Panc1 (cell line): ENCODE measurements around the gene PGF. TPM values are rescaled to one million over a fixed set of nuclear protein-coding genes. Genes with fewer than 3 reads are reported as not detected.

Experiments
- ATAC-seq: fragments of 200-7000 bp; cut with Tn5 transposase; 2 replicates; pipeline ENCODE4 v1.9.1; 2020; ENCODE audit warnings: mild to moderate bottlenecking, moderate library complexity
- BruUV-seq: library from RNA; stranded (reverse); fragments of 400-500 nt; replicated peaks from 2 replicates; lab custom pipeline; 2021; lab: Mats Ljungman, UMichigan
- CTCF ChIA-PET: fragments of 300-600 bp; sonication (Branson Sonifier 250); formaldehyde crosslinking; loops from one replicate; lab custom pipeline; 2022; ENCODE audit warnings: antibody characterized with exemption; lab: Charles Lee
- POLR2A ChIA-PET: fragments of 300-600 bp; sonication (Branson Sonifier 250); formaldehyde crosslinking; loops from one replicate; lab custom pipeline; 2022; ENCODE audit warnings: antibody characterized with exemption; lab: Charles Lee
- DNase-seq: peaks from one replicate; pipeline ENCODE4 v3.0.0-alpha.2; 2010; ENCODE audit warnings: low read depth, low spot score
- H3K27ac ChIP-seq: 2 replicates; pipeline ENCODE4 v1.5.1; 2011; ENCODE audit warnings: mild to moderate bottlenecking, low read length, inconsistent platforms
- H3K27me3 ChIP-seq: fragments of 200-500 bp; sonication (Bioruptor generic); 2 replicates; pipeline ENCODE4 v1.6.0; 2014; ENCODE audit warnings: low read length, inconsistent platforms; ENCODE audit not compliant: control insufficient read depth, insufficient read depth
- H3K36me3 ChIP-seq: fragments of 200-500 bp; sonication (Bioruptor generic); 2 replicates; pipeline ENCODE4 v1.5.1; 2014; ENCODE audit warnings: inconsistent platforms, mild to moderate bottlenecking, low read length, moderate library complexity; ENCODE audit not compliant: control insufficient read depth, insufficient read depth
- H3K4me1 ChIP-seq: 2 replicates; pipeline ENCODE4 v1.5.1; 2011; ENCODE audit warnings: inconsistent platforms, mild to moderate bottlenecking, low read length, moderate library complexity; ENCODE audit not compliant: control insufficient read depth, insufficient read depth
- H3K4me3 ChIP-seq, 2 experiments: 2 replicates each; pipeline ENCODE4 v1.5.1; 2011 to 2012; ENCODE audit warnings: low read depth in 2 of 2, low read length in 2 of 2, mild to moderate bottlenecking in 2 of 2, inconsistent platforms in 1 of 2, moderate library complexity in 1 of 2
- H3K9me3 ChIP-seq: fragments of 200-500 bp; sonication (Bioruptor generic); 2 replicates; pipeline ENCODE4 v1.5.1; 2014; ENCODE audit warnings: low read depth, mild to moderate bottlenecking, inconsistent platforms, low read length, moderate library complexity; ENCODE audit not compliant: control insufficient read depth, insufficient read depth
- POLR2AphosphoS5 ChIP-seq: IDR thresholded peaks from 2 replicates; pipeline ENCODE4 v1.6.1; 2012; ENCODE audit warnings: mild to moderate bottlenecking, low read depth, low read length, moderate library complexity
- SIN3A ChIP-seq: IDR thresholded peaks from 2 replicates; pipeline ENCODE4 v1.6.1; 2012; ENCODE audit warnings: low read depth, mild to moderate bottlenecking, low read length, moderate library complexity, borderline replicate concordance; ENCODE audit not compliant: insufficient read depth
- TCF7L2 ChIP-seq: IDR thresholded peaks from 2 replicates; pipeline ENCODE4 v1.6.1; 2011; ENCODE audit warnings: mild to moderate bottlenecking, low read depth, low read length, inconsistent platforms
- in situ Hi-C: cut with HindIII; loops from 2 replicates; pipeline ENCODE4 v1.10.0; 2016; ENCODE audit warnings: low sequenced_read_pairs, low pct_unique_long_range_greater_than_20kb
- intact Hi-C: fragments of 100-400 bp; cut with micrococcal nuclease; formaldehyde crosslinking; loops from one replicate; pipeline ENCODE4 v1.10.0; 2022; ENCODE audit not compliant: unreplicated experiment
- total RNA-seq: library from RNA; stranded (reverse); gene quantifications from one replicate; pipeline ENCODE4 v1.2.1, GENCODE V29; 2021; ENCODE audit not compliant: unreplicated experiment
- TF ChIP-seq, protein P1 (sequence below), 2 experiments: IDR thresholded peaks; 2 replicates each; pipeline ENCODE4 v1.6.1; 2011 to 2012; ENCODE audit warnings: low read depth in 2 of 2, control low read depth in 1 of 2, low read length in 1 of 2, mild to moderate bottlenecking in 1 of 2, moderate library complexity in 1 of 2; ENCODE audit not compliant: insufficient read depth in 1 of 2
- TF ChIP-seq, protein P2 (sequence below): fragments of 450-650 bp; IDR thresholded peaks from 2 replicates; pipeline ENCODE4 v1.5.1; 2017; ENCODE audit warnings: mild to moderate bottlenecking

PGF gene
- total RNA-seq, 1 experiment from 2014 or later: 7.3 TPM

DNA sequence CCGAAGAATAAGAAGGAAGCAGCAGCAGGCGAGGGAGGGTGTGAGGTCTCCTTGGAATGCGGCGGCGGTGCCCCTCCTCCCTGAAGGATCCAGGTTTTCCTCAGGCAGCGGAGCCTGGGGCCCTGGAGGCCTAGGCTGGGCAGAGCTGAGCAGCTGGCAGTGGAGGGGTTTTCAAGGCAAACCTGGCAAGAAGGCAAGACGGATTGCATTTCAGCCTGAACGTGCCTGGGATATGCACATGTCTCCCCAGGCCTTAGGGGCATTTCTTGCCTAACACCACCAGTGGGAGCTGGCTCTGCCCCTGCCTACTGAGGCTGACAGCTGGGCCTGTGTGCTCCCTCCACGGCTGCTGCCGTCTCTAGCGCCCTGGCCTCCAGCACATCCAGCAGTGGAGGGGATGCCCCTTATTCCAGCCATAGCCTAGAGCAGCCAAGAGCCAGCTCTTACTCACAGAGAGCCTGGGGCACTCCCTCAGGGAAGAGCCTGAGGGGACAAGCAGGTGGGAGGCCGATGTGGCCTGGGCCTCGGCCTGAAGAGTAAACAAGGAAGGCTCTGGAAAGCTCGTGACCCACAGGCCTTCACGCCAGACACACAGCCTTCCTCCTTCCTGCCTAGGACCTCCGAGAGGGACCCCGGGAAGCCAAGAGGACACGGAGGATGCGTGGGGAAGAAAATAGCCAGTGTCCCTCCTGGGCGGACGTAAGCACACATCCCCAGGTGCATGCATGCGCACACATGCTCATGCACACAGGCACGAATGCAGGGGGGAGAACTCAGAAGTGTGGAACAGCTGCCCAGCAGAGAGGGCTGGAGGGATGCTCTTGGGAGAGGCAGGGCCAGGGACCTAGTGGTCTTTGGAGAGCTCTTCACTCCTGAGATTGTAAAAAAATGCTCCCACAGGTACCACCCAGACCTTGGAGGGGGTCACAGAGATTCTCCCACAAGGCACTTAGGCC, 24.3 kb upstream of the PGF start:
- in situ Hi-C loops: no loop called here
- POLR2A ChIA-PET: interaction anchor here (1.2 kb wide), 1 partner anchor 120 kb away, joined by 3 read pairs; no protein-coding TSS in a partner anchor
- DNase-seq (no peak), ATAC-seq (peak; percentile 68)
- no TSS peak for BruUV-seq
- Histone ChIP-seq H3K36me3 (no peaks in the 10 kb centered on the region), H3K4me1 (peaks cover 10% of the 10 kb centered on the region), H3K27ac (peak overlapping the region; percentile 17; the same call in 1 of the 2 replicates), H3K27me3 (no peaks in the 10 kb centered on the region), H3K9me3 (no peaks in the 10 kb centered on the region), H3K4me3 (no peak overlapping the region)
- CTCF ChIA-PET: no interaction called here
- intact Hi-C loops: no loop called here
- no peak for TF ChIP-seq SIN3A
- TF ChIP-seq, protein P1, sequence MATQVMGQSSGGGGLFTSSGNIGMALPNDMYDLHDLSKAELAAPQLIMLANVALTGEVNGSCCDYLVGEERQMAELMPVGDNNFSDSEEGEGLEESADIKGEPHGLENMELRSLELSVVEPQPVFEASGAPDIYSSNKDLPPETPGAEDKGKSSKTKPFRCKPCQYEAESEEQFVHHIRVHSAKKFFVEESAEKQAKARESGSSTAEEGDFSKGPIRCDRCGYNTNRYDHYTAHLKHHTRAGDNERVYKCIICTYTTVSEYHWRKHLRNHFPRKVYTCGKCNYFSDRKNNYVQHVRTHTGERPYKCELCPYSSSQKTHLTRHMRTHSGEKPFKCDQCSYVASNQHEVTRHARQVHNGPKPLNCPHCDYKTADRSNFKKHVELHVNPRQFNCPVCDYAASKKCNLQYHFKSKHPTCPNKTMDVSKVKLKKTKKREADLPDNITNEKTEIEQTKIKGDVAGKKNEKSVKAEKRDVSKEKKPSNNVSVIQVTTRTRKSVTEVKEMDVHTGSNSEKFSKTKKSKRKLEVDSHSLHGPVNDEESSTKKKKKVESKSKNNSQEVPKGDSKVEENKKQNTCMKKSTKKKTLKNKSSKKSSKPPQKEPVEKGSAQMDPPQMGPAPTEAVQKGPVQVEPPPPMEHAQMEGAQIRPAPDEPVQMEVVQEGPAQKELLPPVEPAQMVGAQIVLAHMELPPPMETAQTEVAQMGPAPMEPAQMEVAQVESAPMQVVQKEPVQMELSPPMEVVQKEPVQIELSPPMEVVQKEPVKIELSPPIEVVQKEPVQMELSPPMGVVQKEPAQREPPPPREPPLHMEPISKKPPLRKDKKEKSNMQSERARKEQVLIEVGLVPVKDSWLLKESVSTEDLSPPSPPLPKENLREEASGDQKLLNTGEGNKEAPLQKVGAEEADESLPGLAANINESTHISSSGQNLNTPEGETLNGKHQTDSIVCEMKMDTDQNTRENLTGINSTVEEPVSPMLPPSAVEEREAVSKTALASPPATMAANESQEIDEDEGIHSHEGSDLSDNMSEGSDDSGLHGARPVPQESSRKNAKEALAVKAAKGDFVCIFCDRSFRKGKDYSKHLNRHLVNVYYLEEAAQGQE (IDR thresholded peaks at IDR 0.05; ENCODE audit: insufficient read depth in 1 of 2, low read depth in 2 of 2, low read length in 1 of 2): no peak
- TF ChIP-seq POLR2AphosphoS5: no peak
- TF ChIP-seq, protein P2, sequence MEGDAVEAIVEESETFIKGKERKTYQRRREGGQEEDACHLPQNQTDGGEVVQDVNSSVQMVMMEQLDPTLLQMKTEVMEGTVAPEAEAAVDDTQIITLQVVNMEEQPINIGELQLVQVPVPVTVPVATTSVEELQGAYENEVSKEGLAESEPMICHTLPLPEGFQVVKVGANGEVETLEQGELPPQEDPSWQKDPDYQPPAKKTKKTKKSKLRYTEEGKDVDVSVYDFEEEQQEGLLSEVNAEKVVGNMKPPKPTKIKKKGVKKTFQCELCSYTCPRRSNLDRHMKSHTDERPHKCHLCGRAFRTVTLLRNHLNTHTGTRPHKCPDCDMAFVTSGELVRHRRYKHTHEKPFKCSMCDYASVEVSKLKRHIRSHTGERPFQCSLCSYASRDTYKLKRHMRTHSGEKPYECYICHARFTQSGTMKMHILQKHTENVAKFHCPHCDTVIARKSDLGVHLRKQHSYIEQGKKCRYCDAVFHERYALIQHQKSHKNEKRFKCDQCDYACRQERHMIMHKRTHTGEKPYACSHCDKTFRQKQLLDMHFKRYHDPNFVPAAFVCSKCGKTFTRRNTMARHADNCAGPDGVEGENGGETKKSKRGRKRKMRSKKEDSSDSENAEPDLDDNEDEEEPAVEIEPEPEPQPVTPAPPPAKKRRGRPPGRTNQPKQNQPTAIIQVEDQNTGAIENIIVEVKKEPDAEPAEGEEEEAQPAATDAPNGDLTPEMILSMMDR: no peak
- TF ChIP-seq TCF7L2: no peak

DNA sequence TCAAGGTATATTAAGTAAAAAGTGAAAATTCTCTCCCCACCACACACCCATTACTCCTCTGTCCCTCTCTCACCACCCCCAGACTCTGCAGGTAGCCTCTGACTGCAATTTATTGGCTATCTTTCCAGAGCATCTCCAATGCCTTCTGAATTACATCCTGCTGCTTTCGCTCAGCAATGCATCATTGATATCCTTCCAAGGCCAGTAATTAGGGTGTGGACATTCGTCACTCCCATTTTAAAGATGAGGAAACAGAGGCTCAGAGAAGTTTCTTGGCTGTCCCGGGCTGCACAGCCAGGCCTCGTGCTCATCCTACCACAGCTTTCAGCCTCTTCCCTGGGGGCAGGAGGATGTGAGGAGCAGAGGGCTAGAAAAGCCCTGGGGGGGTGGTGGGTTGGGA, 23.6 kb upstream of the PGF start:
- DNase-seq: no peak
- intact Hi-C loops (no loop called here), in situ Hi-C loops (no loop called here)
- H3K36me3 ChIP-seq: no peaks in the 10 kb centered on the region
- ChIA-PET POLR2A (no interaction called here), CTCF (no interaction called here)
- 0 out of 2 replicates have a peak overlapping the region, but pooled peaks have one; percentile 17 for H3K27ac ChIP-seq
- ATAC-seq: no peak
- BruUV-seq: no TSS peak
- H3K27me3 ChIP-seq: no peaks in the 10 kb centered on the region
- no peak overlapping the region for H3K4me3 ChIP-seq
- no peaks in the 10 kb centered on the region for H3K9me3 ChIP-seq
- H3K4me1 ChIP-seq: peaks cover 10% of the 10 kb centered on the region
- TF ChIP-seq TCF7L2 (no peak), POLR2AphosphoS5 (no peak), SIN3A (no peak)
- TF ChIP-seq, protein P2: no peak
- TF ChIP-seq, protein P1 (IDR thresholded peaks at IDR 0.05; ENCODE audit: insufficient read depth in 1 of 2, low read depth in 2 of 2, low read length in 1 of 2): no peak
